ENCODE data around the gene CLIC4. TPM values are rescaled to one million over a fixed set of nuclear protein-coding genes. Genes with fewer than 3 reads are reported as not detected.

The CLIC4 gene
- total and polyA plus RNA-seq, 5 donors = 110 to 248 (median 229) TPM

- WGBS = 87% methylated on average over 10 of the region's 10 CpGs
- no peaks in the 10 kb centered on the region for H3K9me3 ChIP-seq (ENCODE audit: control insufficient read depth, low read length)
- H3K4me1 ChIP-seq (ENCODE audit: control insufficient read depth, insufficient read depth, low read length) = no peaks in the 10 kb centered on the region
- no peaks in the 10 kb centered on the region for H3K27me3 ChIP-seq (ENCODE audit: control insufficient read depth, insufficient read depth)
- ATAC-seq (no peak), DNase-seq (no peak)
- intact Hi-C loops (cut with DNase I) = loop anchor here in 3 of 4 donors (5.0 to 10.0 kb wide), 4 partner anchors 175 to 343 kb away; no protein-coding TSS in a partner anchor
- H3K4me3 ChIP-seq (ENCODE audit: low read length) = no peak overlapping the region
- H3K27ac ChIP-seq (ENCODE audit: low read length) = no peak overlapping the region
Measured at GRCh38 chr1:24859063-24860010, 114.1 kb downstream of the CLIC4 start.

DNA sequence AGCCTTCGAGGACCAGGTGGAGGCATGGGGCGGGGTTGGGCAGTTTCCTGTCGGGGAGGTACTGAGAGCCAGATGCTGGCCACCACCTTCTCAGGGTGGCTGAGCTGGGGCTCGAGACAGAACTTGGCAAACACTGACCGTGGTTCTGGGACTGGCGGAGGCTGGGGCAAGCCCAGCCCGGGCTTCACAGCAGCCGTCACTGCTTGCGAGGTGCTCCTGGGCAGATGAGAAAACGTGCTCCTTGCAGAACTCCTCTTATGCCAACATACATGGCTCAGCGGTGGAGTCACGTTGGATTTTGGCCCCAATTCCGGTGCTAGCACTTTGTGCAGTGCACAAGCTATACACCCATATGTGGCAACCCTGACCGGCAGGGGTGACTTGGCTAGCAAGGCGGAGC, 115.6 kb downstream of the CLIC4 start:
- DNase-seq (no peak), ATAC-seq (no peak)
- Histone ChIP-seq H3K4me3 (ENCODE audit: low read length) (no peak overlapping the region), H3K27ac (ENCODE audit: low read length) (no peak overlapping the region), H3K9me3 (ENCODE audit: control insufficient read depth, low read length) (no peaks in the 10 kb centered on the region), H3K4me1 (ENCODE audit: control insufficient read depth, insufficient read depth, low read length) (no peaks in the 10 kb centered on the region), H3K27me3 (ENCODE audit: control insufficient read depth, insufficient read depth) (no peaks in the 10 kb centered on the region)
- WGBS = 80% methylated on average over 15 of the region's 15 CpGs
- intact Hi-C loops (cut with DNase I) = loop anchor here in 1 of 4 donors (5.0 to 10.0 kb wide), 2 partner anchors 174 to 341 kb away; no protein-coding TSS in a partner anchor

- H3K4me3 ChIP-seq (ENCODE audit: low read length) = no peak overlapping the region
- no peaks in the 10 kb centered on the region for H3K4me1 ChIP-seq (ENCODE audit: control insufficient read depth, insufficient read depth, low read length)
- ATAC-seq (peak in 1 of 2 donors; percentile 27), DNase-seq (no peak)
- 56% methylated on average over 28 of the region's 28 CpGs for WGBS
- intact Hi-C loops (cut with DNase I) = loop anchor here in 1 of 4 donors (5.0 to 10.0 kb wide), 2 partner anchors 173 to 340 kb away; no protein-coding TSS in a partner anchor
- H3K9me3 ChIP-seq (ENCODE audit: control insufficient read depth, low read length) = no peaks in the 10 kb centered on the region
- H3K27me3 ChIP-seq (ENCODE audit: control insufficient read depth, insufficient read depth) = no peaks in the 10 kb centered on the region
- H3K27ac ChIP-seq (ENCODE audit: low read length) = no peak overlapping the region
Measured at GRCh38 chr1:24861821-24862727, 116.8 kb downstream of the CLIC4 start.

GRCh38 chr1:24862775-24863483, 117.7 kb downstream of the CLIC4 start:
- Histone ChIP-seq H3K9me3 (ENCODE audit: control insufficient read depth, low read length) (no peaks in the 10 kb centered on the region), H3K27me3 (ENCODE audit: control insufficient read depth, insufficient read depth) (no peaks in the 10 kb centered on the region), H3K4me1 (ENCODE audit: control insufficient read depth, insufficient read depth, low read length) (no peaks in the 10 kb centered on the region), H3K27ac (ENCODE audit: low read length) (no peak overlapping the region), H3K4me3 (ENCODE audit: low read length) (no peak overlapping the region)
- no peak for ATAC-seq
- intact Hi-C loops (cut with DNase I) = loop anchor here in 1 of 4 donors (5.0 to 10.0 kb wide), 2 partner anchors 172 to 339 kb away; no protein-coding TSS in a partner anchor
- 87% methylated on average over 12 of the region's 12 CpGs for WGBS
- DNase-seq = no peak

DNA sequence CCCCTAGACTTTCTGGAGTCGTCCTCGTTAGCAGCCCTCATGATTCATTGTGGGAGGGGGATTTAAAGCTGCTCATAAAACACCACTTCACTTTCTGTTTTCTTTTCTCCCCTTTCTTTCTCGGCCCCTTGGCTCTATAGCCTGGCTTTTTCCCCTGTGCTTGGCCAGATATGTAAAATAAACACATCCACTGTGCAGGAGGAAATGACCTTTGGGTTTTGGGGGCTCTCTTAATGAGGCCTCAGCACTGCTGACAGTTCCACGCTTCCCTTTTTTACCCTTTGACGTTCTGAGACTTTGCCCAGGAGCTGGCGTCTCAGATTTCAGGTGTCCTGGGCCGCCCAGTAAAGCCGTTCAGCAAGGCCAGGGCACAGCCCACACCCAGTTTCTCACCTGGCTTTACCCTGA, 119.1 kb downstream of the CLIC4 start:
- DNase-seq (no peak), ATAC-seq (no peak)
- 44% methylated on average over 8 of the region's 8 CpGs for WGBS
- Histone ChIP-seq H3K4me3 (ENCODE audit: low read length) (no peak overlapping the region), H3K4me1 (ENCODE audit: control insufficient read depth, insufficient read depth, low read length) (no peaks in the 10 kb centered on the region), H3K27me3 (ENCODE audit: control insufficient read depth, insufficient read depth) (no peaks in the 10 kb centered on the region), H3K27ac (ENCODE audit: low read length) (no peak overlapping the region), H3K9me3 (ENCODE audit: control insufficient read depth, low read length) (no peaks in the 10 kb centered on the region)
- intact Hi-C loops (cut with DNase I) = loop anchor here in 1 of 4 donors (5.0 to 10.0 kb wide), 2 partner anchors 170 to 338 kb away; no protein-coding TSS in a partner anchor

DNA sequence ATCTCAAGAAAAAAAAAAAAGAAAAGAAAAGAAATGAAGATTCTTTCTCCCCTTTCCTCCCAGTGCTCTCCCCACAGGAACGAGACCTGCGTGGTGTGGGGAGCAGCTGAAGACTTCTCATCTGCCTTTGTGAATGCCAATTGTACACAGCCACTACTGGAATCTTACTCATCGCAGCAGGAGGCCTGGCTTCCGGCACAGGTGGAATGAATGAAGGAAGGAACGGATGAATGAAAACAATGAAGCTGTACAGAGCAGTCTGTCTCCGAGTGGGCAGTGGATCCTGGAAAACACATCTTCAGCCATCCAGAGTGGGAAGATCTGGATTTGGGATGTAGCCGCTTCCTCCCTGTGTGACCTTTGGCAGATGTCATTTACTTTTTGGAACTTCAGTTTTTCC, 119.9 kb downstream of the CLIC4 start:
- Histone ChIP-seq H3K4me3 (ENCODE audit: low read length) (no peak overlapping the region), H3K27me3 (ENCODE audit: control insufficient read depth, insufficient read depth) (no peaks in the 10 kb centered on the region), H3K27ac (ENCODE audit: low read length) (no peak overlapping the region), H3K9me3 (ENCODE audit: control insufficient read depth, low read length) (no peaks in the 10 kb centered on the region), H3K4me1 (ENCODE audit: control insufficient read depth, insufficient read depth, low read length) (no peaks in the 10 kb centered on the region)
- ATAC-seq (no peak), DNase-seq (no peak)
- intact Hi-C loops (cut with DNase I) = loop anchor here in 1 of 4 donors (10.0 kb wide), 1 partner anchor 170 kb away; no protein-coding TSS in a partner anchor
- 74% methylated on average over 7 of the region's 7 CpGs for WGBS

GRCh38 chr1:24865587-24865986, 120.3 kb downstream of the CLIC4 start:
- WGBS = 87% methylated on average over 3 of the region's 3 CpGs
- Histone ChIP-seq H3K4me3 (ENCODE audit: low read length) (no peak overlapping the region), H3K27me3 (ENCODE audit: control insufficient read depth, insufficient read depth) (no peaks in the 10 kb centered on the region), H3K27ac (ENCODE audit: low read length) (no peak overlapping the region), H3K4me1 (ENCODE audit: control insufficient read depth, insufficient read depth, low read length) (no peaks in the 10 kb centered on the region), H3K9me3 (ENCODE audit: control insufficient read depth, low read length) (no peaks in the 10 kb centered on the region)
- intact Hi-C loops (cut with DNase I) = loop anchor here in 1 of 4 donors (10.0 kb wide), 1 partner anchor 169 kb away; no protein-coding TSS in a partner anchor
- DNase-seq (no peak), ATAC-seq (no peak)

DNA sequence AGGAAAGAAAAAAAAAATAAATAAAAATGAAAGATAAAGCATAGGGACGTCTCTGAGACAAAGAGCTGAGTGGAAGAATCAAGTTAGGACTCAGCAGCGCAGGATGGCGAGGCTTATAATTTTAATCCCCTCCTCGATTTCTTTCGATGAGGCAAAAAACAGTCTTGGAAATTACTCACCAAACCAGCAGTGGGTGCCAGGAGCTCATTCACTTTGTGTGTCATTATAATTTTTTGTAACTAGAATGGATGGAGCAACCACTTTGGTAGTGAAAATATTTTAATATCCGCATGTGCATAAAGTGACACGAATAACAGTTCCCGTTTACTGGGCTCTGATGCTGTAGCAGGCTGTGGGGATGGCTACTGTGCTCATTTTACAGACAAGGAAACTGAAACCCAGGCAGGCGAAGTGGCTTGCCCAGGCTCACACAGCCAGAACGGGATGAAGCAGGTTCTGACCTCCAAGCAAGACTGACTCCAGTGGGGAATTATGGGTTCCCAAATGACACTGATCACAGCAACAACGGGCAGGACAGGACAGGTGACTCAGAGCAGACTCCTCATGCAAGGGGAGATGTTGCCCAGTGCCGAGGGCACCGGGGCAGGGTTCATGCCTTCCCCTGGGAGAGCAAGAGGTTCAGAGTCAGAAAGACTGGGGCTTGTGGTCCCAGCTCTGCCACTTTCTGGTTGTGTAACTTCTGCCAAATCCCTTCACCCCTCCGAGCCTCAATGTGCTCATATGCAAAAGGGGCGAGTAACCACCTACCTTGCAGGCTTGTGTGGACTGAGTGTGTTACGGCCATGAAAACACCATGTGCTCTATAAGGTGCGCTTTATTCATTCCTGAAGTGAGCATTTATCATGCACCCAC, 121.2 kb downstream of the CLIC4 start:
- no peak for DNase-seq
- intact Hi-C loops (cut with DNase I) = loop anchor here in 1 of 4 donors (10.0 kb wide), 1 partner anchor 168 kb away; no protein-coding TSS in a partner anchor
- Histone ChIP-seq H3K27me3 (ENCODE audit: control insufficient read depth, insufficient read depth) (no peaks in the 10 kb centered on the region), H3K4me3 (ENCODE audit: low read length) (no peak overlapping the region), H3K4me1 (ENCODE audit: control insufficient read depth, insufficient read depth, low read length) (no peaks in the 10 kb centered on the region), H3K27ac (ENCODE audit: low read length) (no peak overlapping the region), H3K9me3 (ENCODE audit: control insufficient read depth, low read length) (no peaks in the 10 kb centered on the region)
- WGBS = 78% methylated on average over 17 of the region's 17 CpGs
- no peak for ATAC-seq

GRCh38 chr1:24867084-24867870, 122.0 kb downstream of the CLIC4 start:
- Histone ChIP-seq H3K4me1 (ENCODE audit: control insufficient read depth, insufficient read depth, low read length) (no peaks in the 10 kb centered on the region), H3K27ac (ENCODE audit: low read length) (no peak overlapping the region), H3K4me3 (ENCODE audit: low read length) (no peak overlapping the region), H3K9me3 (ENCODE audit: control insufficient read depth, low read length) (no peaks in the 10 kb centered on the region), H3K27me3 (ENCODE audit: control insufficient read depth, insufficient read depth) (no peaks in the 10 kb centered on the region)
- WGBS = 60% methylated on average over 18 of the region's 18 CpGs
- DNase-seq (no peak), ATAC-seq (no peak)
- intact Hi-C loops (cut with DNase I) = loop anchor here in 1 of 4 donors (10.0 kb wide), 1 partner anchor 168 kb away; no protein-coding TSS in a partner anchor

Measured in right cardiac atrium (tissue), 5 donors.